GM19193 (cell line): ENCODE data around the gene CTXND1.

ENCODE experiments used
- POLR2A ChIP-seq: IDR thresholded peaks from 4 replicates; pipeline ENCODE4 v1.6.1; 2011; ENCODE audit not compliant: insufficient read depth, insufficient read length; ENCODE audit errors: extremely low read depth

CTXND1 gene

DNA sequence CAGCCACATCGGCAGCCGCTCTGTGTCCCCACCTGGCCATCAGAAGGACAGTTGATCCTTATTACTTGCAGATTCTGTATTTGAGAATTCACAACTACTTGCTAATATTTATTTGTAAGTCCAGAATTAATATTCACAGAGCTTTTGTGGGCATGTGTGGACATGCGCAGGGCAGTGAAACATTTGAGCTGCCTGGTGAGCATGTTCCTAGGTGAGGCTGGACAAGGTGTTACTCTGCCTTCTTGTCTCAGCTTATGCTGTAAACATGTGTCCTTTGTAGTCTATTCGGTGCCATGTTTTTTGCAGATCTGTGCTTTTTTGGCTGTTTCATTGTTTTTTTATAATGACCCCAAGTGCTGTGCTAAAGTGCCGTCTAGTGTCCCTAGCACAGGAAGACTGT is 83.6 kb downstream of the CTXND1 start:
- no peak for TF ChIP-seq POLR2A

DNA sequence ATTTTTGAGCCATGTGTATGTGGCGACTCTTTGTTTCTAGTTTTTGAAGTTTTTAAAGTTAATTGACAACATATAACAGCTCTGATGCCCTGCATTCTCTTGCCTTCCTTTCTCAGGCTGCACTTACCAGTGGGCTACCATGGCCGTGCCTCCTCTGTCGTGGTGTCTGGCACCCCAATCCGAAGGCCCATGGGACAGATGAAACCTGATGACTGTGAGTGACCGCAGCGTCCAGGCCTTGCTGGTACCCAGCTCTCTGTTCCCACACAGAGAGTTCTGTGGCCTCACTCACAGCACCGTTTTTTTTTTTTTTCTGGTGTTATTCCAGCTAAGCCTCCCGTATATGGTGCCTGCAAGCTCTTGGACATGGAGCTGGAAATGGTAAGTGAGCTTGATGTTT is 84.1 kb downstream of the CTXND1 start:
- no peak for TF ChIP-seq POLR2A

DNA sequence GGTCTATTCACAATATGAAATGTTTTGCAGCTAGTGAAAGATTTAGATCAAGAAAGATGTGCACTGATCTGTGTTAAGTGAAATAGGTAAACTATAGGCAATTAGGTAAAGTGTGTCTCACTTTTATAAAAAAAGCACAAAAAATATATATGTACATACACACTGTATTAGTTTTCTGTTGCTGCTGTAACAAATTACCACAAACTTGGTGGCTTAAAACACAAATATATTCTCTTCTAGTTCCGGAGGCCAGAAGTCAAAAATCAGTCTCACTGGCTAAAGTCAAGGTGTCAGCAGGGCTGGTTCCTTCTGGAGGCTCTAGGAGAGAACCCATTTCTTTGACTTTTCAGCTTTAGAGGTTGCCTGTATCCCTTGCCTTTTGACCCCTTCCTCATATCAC is 88.1 kb downstream of the CTXND1 start:
- no peak for TF ChIP-seq POLR2A

DNA sequence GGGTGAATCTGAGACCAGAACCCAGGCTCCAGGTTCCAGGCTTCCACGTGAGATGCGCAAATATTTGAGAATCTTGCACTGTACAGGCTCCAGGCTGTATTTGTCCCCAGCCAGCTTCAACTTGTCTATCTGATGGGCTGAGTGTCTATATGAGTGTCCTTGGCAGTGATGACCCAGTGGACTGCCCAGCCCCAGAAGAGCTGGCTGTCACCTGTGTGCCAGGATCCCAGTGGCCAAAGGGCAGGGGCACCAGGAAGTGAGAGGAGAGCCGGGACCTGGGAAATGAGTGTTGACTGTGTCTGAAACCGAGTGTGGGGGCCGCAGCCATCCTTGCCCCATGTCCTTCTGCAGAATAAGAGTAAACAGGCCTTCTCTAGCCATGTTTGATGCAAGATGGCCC is 88.8 kb downstream of the CTXND1 start:
- no peak for TF ChIP-seq POLR2A

DNA sequence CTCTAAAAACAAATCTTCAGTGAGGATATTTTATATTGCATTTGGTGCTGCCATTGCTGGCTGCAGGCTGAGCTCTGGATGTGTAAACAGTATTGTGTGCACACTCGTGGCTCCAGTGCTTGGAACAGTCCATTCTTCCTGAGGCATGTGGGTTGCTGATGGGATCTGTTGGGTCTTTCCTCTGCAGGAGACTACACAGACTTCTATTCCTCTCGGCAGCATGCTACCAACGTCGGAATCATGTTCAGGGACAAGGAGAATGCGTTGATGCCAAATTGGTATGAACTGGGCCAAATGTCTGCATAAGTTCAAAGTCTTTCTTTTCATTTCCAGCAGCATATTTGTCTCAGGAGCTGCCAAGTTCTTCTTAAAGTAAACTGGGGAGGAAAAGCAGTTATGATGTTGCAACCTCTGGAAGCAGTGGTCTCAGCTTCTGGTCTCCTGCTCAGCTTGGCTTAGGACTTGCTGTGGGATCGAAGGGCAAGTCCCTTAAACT is 89.9 kb downstream of the CTXND1 start:
- no peak for TF ChIP-seq POLR2A

DNA sequence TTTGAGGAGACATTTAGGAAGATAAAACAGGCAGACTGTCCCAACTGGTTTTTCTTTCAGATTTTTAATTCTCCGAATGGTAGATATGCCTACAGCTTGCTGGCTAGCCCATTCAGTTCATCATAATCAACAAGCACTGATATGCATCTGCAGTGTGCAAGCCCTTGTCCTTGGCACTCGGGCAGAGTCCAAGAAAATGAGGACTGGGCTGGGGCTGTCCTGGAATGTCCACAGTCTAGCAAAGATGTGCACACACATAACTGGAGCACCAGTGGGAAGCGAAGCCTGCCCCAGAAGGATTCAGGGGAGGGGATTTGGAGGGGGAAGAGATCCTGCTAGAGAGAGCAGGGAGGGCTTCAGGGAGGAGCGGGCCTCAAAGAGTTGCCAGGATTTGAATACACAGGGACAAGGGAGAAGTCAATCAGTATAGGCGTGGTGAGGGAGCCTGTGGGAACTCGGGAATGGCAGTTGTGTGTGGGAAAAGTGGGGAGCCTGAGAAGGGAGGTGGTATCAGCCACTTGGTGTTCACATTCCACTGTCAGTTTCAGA is 90.5 kb downstream of the CTXND1 start:
- TF ChIP-seq POLR2A: no peak

DNA sequence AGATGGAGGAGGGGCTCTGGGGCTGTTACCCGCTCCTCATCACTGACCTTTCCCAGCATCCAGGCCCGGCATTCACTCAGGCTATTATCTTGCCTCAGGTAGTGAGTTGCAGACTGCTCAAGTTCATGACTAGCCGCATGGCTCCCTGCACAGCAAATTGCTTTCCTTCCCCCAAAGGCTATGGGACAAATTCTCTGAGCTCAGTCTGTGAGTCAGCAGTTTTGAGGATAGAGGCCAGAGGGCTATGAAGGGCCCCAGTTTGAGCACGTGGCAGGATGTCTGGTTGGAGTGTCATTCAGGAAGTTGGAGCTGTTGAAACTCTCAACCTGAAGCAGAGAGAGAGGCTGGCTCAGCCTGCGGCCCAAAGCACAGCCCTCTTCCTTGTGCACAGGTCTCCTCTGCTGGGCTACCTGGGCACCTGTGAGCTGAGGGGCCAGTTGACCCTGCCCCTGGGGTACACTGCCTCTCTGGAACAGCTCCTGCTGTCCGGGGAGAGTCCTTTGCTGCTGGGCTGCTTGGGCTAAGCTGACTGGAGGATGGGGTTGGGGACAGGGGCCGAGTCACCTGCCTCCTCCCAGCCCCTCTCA is 91.3 kb downstream of the CTXND1 start:
- TF ChIP-seq POLR2A: peak; percentile 17

DNA sequence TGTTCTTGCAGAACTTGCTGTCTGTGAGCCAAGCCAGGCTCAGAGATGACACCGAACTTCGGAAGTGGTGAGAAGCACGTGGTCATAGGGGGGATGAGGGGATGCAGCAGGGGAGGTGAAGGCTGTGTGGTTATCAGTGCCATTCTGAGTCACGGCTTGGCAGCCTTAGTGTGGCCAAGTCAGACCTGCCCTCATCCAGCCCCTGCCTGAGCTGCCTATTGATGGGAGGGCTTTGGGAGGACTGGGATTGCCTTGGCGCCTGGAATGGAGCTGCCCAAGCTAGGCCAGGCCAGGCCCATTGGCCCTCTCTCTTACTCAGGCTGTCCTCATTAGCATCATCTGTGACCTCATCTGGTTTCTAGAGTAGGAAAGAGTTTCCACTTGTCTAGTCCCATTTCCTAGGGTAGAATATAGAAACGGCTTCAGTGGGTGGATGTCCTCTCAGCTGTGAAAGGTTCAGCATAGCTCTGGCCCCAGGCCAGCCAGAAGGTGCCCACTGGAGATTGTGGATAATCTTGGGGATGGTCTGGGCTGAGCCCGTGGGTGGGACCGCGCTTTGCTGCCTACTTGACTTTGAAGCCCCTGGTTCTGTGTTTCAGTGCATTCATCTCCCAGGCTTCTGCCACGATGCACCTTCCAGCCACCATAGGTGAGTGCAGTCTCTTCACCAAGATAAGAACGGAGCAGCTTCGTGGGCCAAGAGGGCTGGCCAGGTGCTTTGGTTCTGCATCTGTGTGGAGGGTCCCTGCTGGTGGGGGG is 92.0 kb downstream of the CTXND1 start:
- no peak for TF ChIP-seq POLR2A

DNA sequence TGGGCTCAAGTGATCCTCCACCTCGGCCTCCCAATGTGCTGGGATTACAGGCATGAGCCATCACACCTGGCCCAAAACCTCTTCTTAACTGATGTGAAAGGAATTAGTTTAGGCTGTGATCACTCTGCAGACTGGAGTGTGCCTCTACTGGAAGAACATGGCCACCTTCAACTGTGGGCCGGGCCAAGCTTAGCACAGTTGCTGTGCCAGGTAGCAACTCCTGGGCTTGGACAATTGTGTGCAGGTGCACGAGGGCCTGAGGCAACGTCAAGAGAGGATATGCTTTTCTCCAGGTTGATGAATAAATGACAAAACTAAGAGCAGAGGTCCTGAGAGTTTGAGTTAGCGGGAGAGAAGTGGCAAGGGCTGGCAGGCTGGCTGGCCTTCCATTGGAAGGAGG is 92.7 kb downstream of the CTXND1 start:
- no peak for TF ChIP-seq POLR2A

DNA sequence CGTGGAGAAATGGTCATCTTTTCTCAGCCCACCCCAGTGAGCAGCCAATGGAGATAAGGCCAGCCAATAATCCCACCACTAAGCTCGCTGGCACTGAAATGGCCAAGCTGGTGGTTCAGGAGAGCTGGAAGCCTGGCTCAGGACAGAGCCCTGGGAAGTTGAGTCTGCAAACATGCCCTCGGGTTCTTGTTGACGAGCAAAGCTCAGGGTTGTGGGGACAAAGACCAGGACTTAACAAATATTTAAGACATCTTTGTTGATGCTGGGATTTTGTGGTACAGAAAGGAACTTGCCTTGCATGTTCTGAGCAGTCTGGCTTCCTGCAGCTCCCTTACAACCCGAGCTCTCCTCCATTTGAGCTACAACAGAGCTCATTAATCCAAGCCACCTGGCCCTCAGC is 94.8 kb downstream of the CTXND1 start:
- TF ChIP-seq POLR2A: no peak

DNA sequence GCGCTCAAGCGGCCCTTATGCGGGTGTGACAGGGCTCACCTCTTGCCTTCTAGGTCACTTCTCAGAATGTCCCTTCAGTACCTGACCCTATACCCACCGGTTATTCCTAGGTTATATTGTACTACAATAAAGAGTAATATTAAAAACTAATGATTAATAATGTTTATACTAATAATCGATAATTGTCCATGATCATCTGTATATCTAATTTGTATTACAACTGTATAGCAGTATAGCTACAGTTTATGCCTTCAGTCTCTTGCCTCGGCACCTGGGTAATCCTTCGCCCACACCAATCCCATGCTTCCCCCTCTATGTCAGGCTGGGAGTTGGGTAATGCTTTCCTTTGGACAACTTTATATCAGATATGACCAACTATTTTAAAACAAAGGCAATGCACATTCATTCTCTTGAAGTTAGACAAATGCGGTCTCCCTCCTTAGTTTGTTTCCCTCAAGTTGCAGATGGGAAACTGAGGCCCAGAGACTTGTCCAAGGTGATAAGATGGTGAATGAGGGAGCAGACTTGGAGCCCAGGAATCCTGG is 95.8 kb downstream of the CTXND1 start:
- TF ChIP-seq POLR2A: no peak

DNA sequence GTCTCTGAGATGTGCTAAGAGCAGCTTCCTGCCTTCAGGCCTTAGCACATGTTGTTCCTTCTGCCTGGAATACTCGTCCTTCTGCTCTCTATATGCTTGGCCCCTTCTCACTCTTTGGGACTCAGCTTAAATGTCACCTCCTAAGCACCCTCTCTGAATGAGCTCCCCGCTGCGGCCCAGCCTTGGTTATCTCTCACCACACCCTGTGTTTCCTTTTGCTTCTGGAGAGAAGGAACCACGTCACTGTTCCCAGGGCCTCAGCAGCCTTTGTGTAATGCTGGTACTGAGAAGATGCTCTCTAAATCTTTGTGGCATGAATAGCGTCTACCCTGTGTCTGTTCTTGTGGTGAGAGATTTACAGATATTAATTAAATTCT is 97.0 kb downstream of the CTXND1 start:
- no peak for TF ChIP-seq POLR2A

DNA sequence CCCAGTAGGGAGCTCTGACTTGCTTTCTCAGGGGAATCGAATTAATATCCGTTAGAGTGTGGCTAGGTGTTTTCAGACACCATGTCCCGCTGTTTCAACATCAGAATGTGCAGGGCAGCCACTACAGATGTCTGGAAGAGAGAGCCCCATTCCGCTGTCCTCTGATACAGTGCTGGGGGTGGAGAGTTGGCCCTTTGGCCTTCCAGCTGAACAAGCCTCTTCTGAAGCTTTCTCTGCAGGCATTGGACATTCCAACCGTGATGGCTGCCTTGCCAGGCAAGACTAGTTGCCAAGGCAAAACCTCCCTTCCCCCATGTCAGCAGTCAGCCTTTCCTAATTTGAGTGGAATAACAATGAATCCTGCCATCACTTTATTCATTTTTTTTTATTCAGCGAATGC is 97.7 kb downstream of the CTXND1 start:
- no peak for TF ChIP-seq POLR2A

DNA sequence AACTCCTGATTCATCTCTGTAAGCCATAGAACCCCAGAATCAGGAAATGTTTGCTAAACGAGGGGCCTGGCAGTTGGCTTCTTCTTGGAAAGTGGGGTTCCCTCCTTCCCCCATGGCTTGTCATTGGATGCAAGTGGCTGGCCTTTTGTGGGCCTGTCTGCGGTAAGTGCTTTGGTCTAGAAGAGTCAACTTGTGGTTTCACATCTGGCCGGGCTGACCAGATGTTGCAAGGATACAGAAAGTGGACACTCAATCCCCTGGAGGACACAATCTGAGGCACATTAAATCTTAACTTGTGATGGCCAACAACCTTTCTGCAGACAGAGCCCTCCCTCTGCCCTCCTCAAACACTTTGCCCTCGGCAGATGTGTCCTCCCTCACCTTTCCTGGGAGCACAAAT is 98.1 kb downstream of the CTXND1 start:
- no peak for TF ChIP-seq POLR2A

DNA sequence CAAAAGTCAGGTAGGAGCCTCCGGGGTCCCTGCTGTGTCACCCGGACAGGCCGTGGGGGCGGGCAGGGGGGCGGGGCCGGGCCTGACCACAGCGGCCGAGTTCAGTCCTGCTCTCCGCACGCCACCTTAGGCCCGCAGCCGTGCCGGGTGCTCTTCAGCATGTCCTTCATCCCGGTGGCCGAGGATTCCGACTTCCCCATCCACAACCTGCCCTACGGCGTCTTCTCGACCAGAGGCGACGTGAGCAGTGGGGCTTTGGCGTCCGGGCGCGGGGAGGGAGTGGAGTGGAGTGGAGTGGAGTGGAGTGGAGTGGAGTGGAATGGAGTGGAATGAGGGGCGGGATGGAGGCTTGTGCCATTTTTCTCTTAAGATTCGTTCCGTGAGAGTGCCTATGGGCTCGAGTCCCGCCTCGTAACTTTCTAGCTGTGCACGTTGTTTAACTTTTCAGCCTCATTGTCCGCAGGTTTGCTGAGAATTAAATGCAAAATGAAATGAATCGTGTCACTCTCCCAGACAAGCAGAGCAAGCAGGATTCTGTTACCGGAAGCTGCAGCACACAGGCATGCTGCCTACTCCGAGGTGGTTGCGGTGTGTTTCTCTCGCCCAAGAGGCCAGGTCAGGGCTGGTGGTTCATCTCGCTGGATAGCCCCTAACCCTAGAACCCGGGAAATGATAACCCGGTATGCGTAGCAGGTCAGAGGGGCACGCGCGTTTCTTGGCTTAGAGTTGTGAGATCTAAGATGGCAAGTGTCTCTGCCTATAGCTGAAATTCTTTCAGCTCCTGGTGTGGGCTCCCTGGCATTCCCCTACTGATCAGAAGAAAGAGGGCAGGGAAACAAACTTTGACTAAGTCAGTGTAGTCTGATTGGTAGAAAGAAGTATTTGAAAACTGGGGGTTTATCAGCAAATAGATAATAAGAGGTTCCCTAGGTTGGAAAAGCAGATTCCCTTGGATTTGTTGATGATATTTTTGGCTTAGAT is 98.8 kb downstream of the CTXND1 start, which contains the start of gene FAH:
Gene FAH (plus strand): TSS at position 104 of the 981 bp plus-strand sequence. CDS start 56 bp downstream, at position 160.
- peak; percentile 42 for TF ChIP-seq POLR2A
